HUES6 (cell line): ENCODE results near the gene PDSS1.

ENCODE experiments used
- H3K27ac ChIP-seq: 2 replicates; pipeline ENCODE4 v1.7.0; 2013; ENCODE audit warnings: low read depth, mild to moderate bottlenecking, low read length, inconsistent platforms
- H3K27me3 ChIP-seq: 2 replicates; pipeline ENCODE4 v1.6.1; 2013; ENCODE audit warnings: low read length; ENCODE audit not compliant: control insufficient read depth, insufficient read depth
- H3K36me3 ChIP-seq: 2 replicates; pipeline ENCODE4 v1.6.1; 2013; ENCODE audit warnings: low read length; ENCODE audit not compliant: control insufficient read depth, insufficient read depth
- H3K4me1 ChIP-seq: 2 replicates; pipeline ENCODE4 v1.6.1; 2013; ENCODE audit warnings: low read length; ENCODE audit not compliant: control insufficient read depth, insufficient read depth
- H3K4me3 ChIP-seq: 2 replicates; pipeline ENCODE4 v1.5.1; 2013; ENCODE audit warnings: low read depth, low read length
- H3K9ac ChIP-seq: one replicate; pipeline ENCODE4 v1.6.1; 2013; ENCODE audit warnings: mild to moderate bottlenecking, low read length
- H3K9me3 ChIP-seq: 2 replicates; pipeline ENCODE4 v1.6.1; 2013; ENCODE audit warnings: low read depth, low read length; ENCODE audit not compliant: control insufficient read depth, insufficient read depth

Gene PDSS1

GRCh38 chr10:26699631-26700030, 2.1 kb downstream of the PDSS1 start:
- Histone ChIP-seq H3K4me1 (no peaks in the 10 kb centered on the region; the same call in 1 of the 2 replicates), H3K27me3 (no peaks in the 10 kb centered on the region), H3K9ac (no peak overlapping the region), H3K27ac (no peak overlapping the region), H3K36me3 (peaks cover 21% of the 10 kb centered on the region), H3K4me3 (no peak overlapping the region), H3K9me3 (peaks cover 11% of the 10 kb centered on the region; the same call in 1 of the 2 replicates)

- H3K36me3 ChIP-seq = peaks cover 31% of the 10 kb centered on the region
- H3K9me3 ChIP-seq = peaks cover 11% of the 10 kb centered on the region; the same call in 1 of the 2 replicates
- no peak overlapping the region for H3K4me3 ChIP-seq
- no peak overlapping the region for H3K9ac ChIP-seq
- no peaks in the 10 kb centered on the region; the same call in 1 of the 2 replicates for H3K4me1 ChIP-seq
- no peaks in the 10 kb centered on the region for H3K27me3 ChIP-seq
- H3K27ac ChIP-seq = no peak overlapping the region
These were observed 3.6 kb downstream of the PDSS1 start for GRCh38 chr10:26700884-26701630.

GRCh38 chr10:26703096-26703495, 5.6 kb downstream of the PDSS1 start:
- no peak overlapping the region for H3K27ac ChIP-seq
- peaks cover 11% of the 10 kb centered on the region; the same call in 1 of the 2 replicates for H3K9me3 ChIP-seq
- peaks cover 51% of the 10 kb centered on the region for H3K36me3 ChIP-seq
- H3K4me3 ChIP-seq = no peak overlapping the region
- no peak overlapping the region for H3K9ac ChIP-seq
- no peaks in the 10 kb centered on the region; the same call in 1 of the 2 replicates for H3K4me1 ChIP-seq
- H3K27me3 ChIP-seq = no peaks in the 10 kb centered on the region

GRCh38 chr10:26703974-26704373, 6.5 kb downstream of the PDSS1 start:
- no peak overlapping the region for H3K27ac ChIP-seq
- peaks cover 59% of the 10 kb centered on the region for H3K36me3 ChIP-seq
- H3K4me1 ChIP-seq = no peaks in the 10 kb centered on the region

GRCh38 chr10:26706206-26706605, 8.7 kb downstream of the PDSS1 start:
- H3K36me3 ChIP-seq = peaks cover 62% of the 10 kb centered on the region

More at GRCh38 chr10:26703974-26704373, 6.5 kb downstream of the PDSS1 start:
- Histone ChIP-seq H3K4me3 (no peak overlapping the region), H3K27me3 (no peaks in the 10 kb centered on the region), H3K9me3 (peaks cover 11% of the 10 kb centered on the region; the same call in 1 of the 2 replicates), H3K9ac (no peak overlapping the region)

GRCh38 chr10:26706936-26707335, 9.4 kb downstream of the PDSS1 start:
- Histone ChIP-seq H3K9me3 (no peaks in the 10 kb centered on the region), H3K27me3 (no peaks in the 10 kb centered on the region), H3K36me3 (peaks cover 59% of the 10 kb centered on the region), H3K9ac (no peak overlapping the region), H3K4me1 (no peaks in the 10 kb centered on the region), H3K4me3 (no peak overlapping the region), H3K27ac (no peak overlapping the region)

More at GRCh38 chr10:26706206-26706605, 8.7 kb downstream of the PDSS1 start:
- Histone ChIP-seq H3K9ac (no peak overlapping the region), H3K4me1 (no peaks in the 10 kb centered on the region), H3K27me3 (no peaks in the 10 kb centered on the region), H3K4me3 (no peak overlapping the region), H3K9me3 (peaks cover 5% of the 10 kb centered on the region; the same call in 1 of the 2 replicates), H3K27ac (no peak overlapping the region)

GRCh38 chr10:26711324-26711723, 13.8 kb downstream of the PDSS1 start:
- H3K36me3 ChIP-seq = peaks cover 56% of the 10 kb centered on the region
- H3K4me3 ChIP-seq = no peak overlapping the region
- H3K4me1 ChIP-seq = no peaks in the 10 kb centered on the region
- no peaks in the 10 kb centered on the region for H3K9me3 ChIP-seq
- H3K27me3 ChIP-seq = no peaks in the 10 kb centered on the region
- no peak overlapping the region for H3K9ac ChIP-seq
- no peak overlapping the region for H3K27ac ChIP-seq

- H3K4me1 ChIP-seq = no peaks in the 10 kb centered on the region
- H3K27ac ChIP-seq = no peak overlapping the region
- H3K36me3 ChIP-seq = peaks cover 47% of the 10 kb centered on the region
- no peaks in the 10 kb centered on the region for H3K9me3 ChIP-seq
- no peaks in the 10 kb centered on the region for H3K27me3 ChIP-seq
- no peak overlapping the region for H3K4me3 ChIP-seq
- peak overlapping the region; percentile 26 for H3K9ac ChIP-seq
These were observed 17.1 kb downstream of the PDSS1 start for GRCh38 chr10:26714415-26715136.

GRCh38 chr10:26715137-26715487, 17.6 kb downstream of the PDSS1 start:
- Histone ChIP-seq H3K27me3 (no peaks in the 10 kb centered on the region), H3K36me3 (peaks cover 51% of the 10 kb centered on the region), H3K4me1 (no peaks in the 10 kb centered on the region), H3K9me3 (no peaks in the 10 kb centered on the region), H3K27ac (no peak overlapping the region), H3K4me3 (no peak overlapping the region), H3K9ac (no peak overlapping the region)

- Histone ChIP-seq H3K4me3 (no peak overlapping the region), H3K9ac (no peak overlapping the region), H3K4me1 (no peaks in the 10 kb centered on the region), H3K27ac (no peak overlapping the region), H3K9me3 (no peaks in the 10 kb centered on the region), H3K36me3 (peaks cover 63% of the 10 kb centered on the region), H3K27me3 (no peaks in the 10 kb centered on the region)
These were observed 20.0 kb downstream of the PDSS1 start for GRCh38 chr10:26717476-26717875.

- Histone ChIP-seq H3K27me3 (no peaks in the 10 kb centered on the region), H3K4me3 (no peak overlapping the region), H3K4me1 (no peaks in the 10 kb centered on the region), H3K9me3 (no peaks in the 10 kb centered on the region), H3K27ac (no peak overlapping the region), H3K9ac (no peak overlapping the region), H3K36me3 (peaks cover 72% of the 10 kb centered on the region)
These were observed 24.1 kb downstream of the PDSS1 start for GRCh38 chr10:26721561-26721960.
